GM12878 (cell line): Measurements from ENCODE around the gene VGF. TPM values are rescaled to one million over a fixed set of nuclear protein-coding genes. Genes with fewer than 3 reads are reported as not detected.

Experiments used
- ATAC-seq: fragments of 200-7000 bp; cut with Tn5 transposase; 3 replicates; pipeline ENCODE4 v1.9.1; 2020; ENCODE audit warnings: mild to moderate bottlenecking, moderate library complexity
- BruUV-seq: library from RNA; stranded (reverse); fragments of 400-500 nt; replicated peaks from 2 replicates; lab custom pipeline; 2021; lab: Mats Ljungman, UMichigan
- CTCF ChIA-PET: fragments of 300-600 bp; sonication (Branson Sonifier 250); formaldehyde crosslinking; extraction: SDS; loops from one replicate; lab custom pipeline; 2021; ENCODE audit warnings: inconsistent platforms; lab: Yijun Ruan, JAX
- POLR2A ChIA-PET: fragments of 350-600 bp; formaldehyde crosslinking; extraction: SDS; loops from one replicate; lab custom pipeline; 2021; ENCODE audit warnings: inconsistent platforms; lab: Charles Lee
- RAD21 ChIA-PET: fragments of 300-600 bp; sonication (Branson Sonifier 250); formaldehyde crosslinking; loops from one replicate; lab custom pipeline; 2023; ENCODE audit warnings: antibody characterized with exemption; ENCODE audit not compliant: unreplicated experiment; lab: Charles Lee
- SMC1A ChIA-PET: fragments of 300-600 bp; sonication (Branson Sonifier 250); formaldehyde crosslinking; loops from one replicate; lab custom pipeline; 2023; ENCODE audit not compliant: unreplicated experiment, uncharacterized antibody; lab: Charles Lee
- DNase-seq: peaks from one replicate; pipeline ENCODE4 v3.0.0-alpha.2; 2011; ENCODE audit warnings: low read depth, low spot score
- FAIRE-seq: peaks from 3 replicates; lab custom pipeline; 2011; peaks lifted over from hg19 to GRCh38; lab: Jason Lieb, UNC
- H2AFZ ChIP-seq: 2 replicates; pipeline ENCODE4 v1.6.0; 2011; ENCODE audit warnings: low read depth, low read length, control low read depth; ENCODE audit not compliant: control insufficient read depth
- H3K27ac ChIP-seq: 2 replicates; pipeline ENCODE4 v1.5.1; 2011; ENCODE audit warnings: control low read depth; ENCODE audit not compliant: control insufficient read depth, insufficient read depth
- H3K27me3 ChIP-seq, 2 experiments: replicated peaks in 1 of 2; 2 replicates each; pipeline versions ENCODE4 v1.6.0 to v1.6.1; 2011; ENCODE audit warnings: low read length in 1 of 2; ENCODE audit not compliant: control insufficient read depth in 2 of 2, insufficient read depth in 2 of 2
- H3K36me3 ChIP-seq, 2 experiments: 2 replicates each; pipeline ENCODE4 v1.5.1; 2011; ENCODE audit warnings: low read length in 1 of 2; ENCODE audit not compliant: control insufficient read depth in 2 of 2, insufficient read depth in 2 of 2
- H3K4me1 ChIP-seq: 2 replicates; pipeline ENCODE4 v1.6.1; 2011; ENCODE audit warnings: mild to moderate bottlenecking, low read length, moderate library complexity, mixed read lengths; ENCODE audit not compliant: control insufficient read depth, insufficient read depth
- H3K4me2 ChIP-seq: 2 replicates; pipeline ENCODE4 v1.6.0; 2011; ENCODE audit warnings: control low read depth; ENCODE audit not compliant: control insufficient read depth, insufficient read depth
- H3K4me3 ChIP-seq: fragments of 200-600 bp; sonication (generic); 2 replicates; pipeline ENCODE4 v1.5.1; 2016
- H3K79me2 ChIP-seq: 2 replicates; pipeline ENCODE4 v1.6.0; 2011; ENCODE audit warnings: low read length; ENCODE audit not compliant: control insufficient read depth, insufficient read depth
- H3K9ac ChIP-seq: 2 replicates; pipeline ENCODE4 v1.8.0; 2011; ENCODE audit warnings: low read length, control low read depth, mixed read lengths; ENCODE audit not compliant: control insufficient read depth, insufficient read depth
- H3K9me3 ChIP-seq: replicated peaks from 3 replicates; pipeline ENCODE4 v1.5.1; 2011; ENCODE audit warnings: mild to moderate bottlenecking, low read length; ENCODE audit not compliant: control insufficient read depth, insufficient read depth
- H4K20me1 ChIP-seq: 2 replicates; pipeline ENCODE4 v1.6.0; 2011; ENCODE audit not compliant: control insufficient read depth, insufficient read depth
- NR2C2 ChIP-seq: IDR thresholded peaks from 2 replicates; pipeline ENCODE4 v1.6.1; 2011; ENCODE audit warnings: borderline replicate concordance, low read depth; ENCODE audit not compliant: control insufficient read depth, insufficient read length
- SP1 ChIP-seq: IDR thresholded peaks from one replicate; pipeline ENCODE4 v1.6.1; 2011; ENCODE audit warnings: low read depth, low read length
- SPI1 ChIP-seq: IDR thresholded peaks from 2 replicates; pipeline ENCODE4 v1.6.1; 2011; ENCODE audit warnings: low read depth, mild to moderate bottlenecking, low read length, moderate library complexity, borderline replicate concordance; ENCODE audit not compliant: insufficient read depth
- WRNIP1 ChIP-seq: IDR thresholded peaks from 2 replicates; pipeline ENCODE4 v1.6.1; 2011; ENCODE audit warnings: low read depth, low read length, improper control_type of control experiment, borderline replicate concordance
- ZBED1 ChIP-seq: IDR thresholded peaks from 2 replicates; pipeline ENCODE4 v1.6.1; 2016; ENCODE audit warnings: borderline replicate concordance
- WGBS: methylation state at CpG from one replicate; pipeline ENCODE4 v1.1.6; 2016; ENCODE audit warnings: low lambda C conversion rate; ENCODE audit not compliant: insufficient replicate concordance, insufficient coverage; ENCODE audit errors: missing lambda C conversion rate; 5-methylcytosine and 5-hydroxymethylcytosine counted together
- in situ Hi-C: fragments of 300-500 bp; cut with MboI; formaldehyde crosslinking; loops from 9 replicates; pipeline ENCODE4 v1.14.3; 2018; ENCODE audit warnings: mixed read lengths
- intact Hi-C: fragments of 100-400 bp; cut with micrococcal nuclease; formaldehyde crosslinking; loops from one replicate; pipeline ENCODE4 v1.14.2; 2022; ENCODE audit not compliant: unreplicated experiment
- polyA plus RNA-seq, 11 experiments: library from polyadenylated mRNA; depleted of rRNA in 4 of 11; unstranded in 6 of 11; stranded (reverse) in 5 of 11; fragments of >200 nt; fragmentation: Nextera tagmentation in 4 of 11; fragmentation: Illumina TruSeq in 1 of 11; extraction: Ambion mirVana in 4 of 11; extraction: Trizol in 1 of 11; gene quantifications; 1 replicate in 1 of 11; 2 replicates in 10 of 11; pipeline versions ENCODE4 v1.2.1 to v1.2.3, GENCODE V29; 2011 to 2016; ENCODE audit warnings: inconsistent platforms in 2 of 11, missing spikeins in 2 of 11, low read depth in 1 of 11
- total RNA-seq, 4 experiments: library from RNA; depleted of rRNA in 3 of 4; stranded (reverse); fragments of >200 nt in 3 of 4; fragmentation: Illumina TruSeq in 1 of 4; extraction: Trizol in 1 of 4; gene quantifications; 2 replicates each; pipeline versions ENCODE4 v1.2.1 to v1.2.3, GENCODE V29; 2013 to 2021

The VGF gene
- total and polyA plus RNA-seq, 10 of the 15 experiments (the other 5 are each of a cell fraction or from before 2014, with no cell fraction given) = 0.09 to 0.25 (median 0.17) TPM; not detected in 6

GRCh38 chr7:101201695-101202602 lies 36.6 kb upstream of the VGF start:
- ChIA-PET SMC1A (interaction anchor here (0.6 kb wide), 1 partner anchor 27 kb away, joined by 3 read pairs; no protein-coding TSS in a partner anchor), POLR2A (no interaction called here), RAD21 (interaction anchor here (1.9 kb wide), 1 partner anchor 81 kb away, joined by 5 read pairs; no protein-coding TSS in a partner anchor), CTCF (interaction anchor here (4.1 kb wide), 1 partner anchor 10 kb away, joined by 18 read pairs; no protein-coding TSS in a partner anchor)
- BruUV-seq = no TSS peak
- H4K20me1 ChIP-seq = no peaks in the 10 kb centered on the region
- DNase-seq (no peak), ATAC-seq (peak; percentile 59; the same call in 2 of the 3 replicates), FAIRE-seq (no peak)
- no peaks in the 10 kb centered on the region; the same call in 1 of the 2 replicates for H3K4me1 ChIP-seq
- no peaks in the 10 kb centered on the region for H3K9me3 ChIP-seq
- no peak overlapping the region for H3K27ac ChIP-seq
- intact Hi-C loops (no loop called here), in situ Hi-C loops (no loop called here)
- TF ChIP-seq SPI1 (peak; percentile 23; the same call in 1 of the 2 replicates), WRNIP1 (no peak), NR2C2 (no peak), ZBED1 (no peak), SP1 (no peak)
- H2AFZ ChIP-seq = no peak overlapping the region
- no peaks in the 10 kb centered on the region for H3K36me3 ChIP-seq
- no peak overlapping the region for H3K4me3 ChIP-seq
- H3K27me3 ChIP-seq = peaks cover 0 to 9% of the 10 kb centered on the region in 2 experiments; a peak in 2 of 4 replicates
- no peak overlapping the region for H3K9ac ChIP-seq
- no peaks in the 10 kb centered on the region for H3K79me2 ChIP-seq
- H3K4me2 ChIP-seq = no peak overlapping the region
- WGBS = 36% methylated on average over 65 of the region's 75 CpGs
